GM18505 (cell line): Measurements from ENCODE around the gene GNG13.
"Not testable (repeated sequence)": the region's sequence is repeated elsewhere in the genome, so short reads cannot be mapped to it uniquely, and the experiment has no call there.

Experiments used
- ATAC-seq: cut with Tn5 transposase; IDR thresholded peaks from one replicate; pipeline ENCODE4 v1.9.1; 2021; ENCODE audit not compliant: unreplicated experiment
- POLR2A ChIP-seq: IDR thresholded peaks from 4 replicates; pipeline ENCODE4 v1.6.1; 2011; ENCODE audit warnings: borderline replicate concordance; ENCODE audit not compliant: insufficient read depth, insufficient read length; ENCODE audit errors: extremely low read depth

Gene GNG13

GRCh38 chr16:825341-826061, 25.0 kb upstream of the GNG13 start:
- TF ChIP-seq POLR2A: no peak
- ATAC-seq: no peak

GRCh38 chr16:824601-825000, 24.1 kb upstream of the GNG13 start:
- ATAC-seq: no peak
- TF ChIP-seq POLR2A: no peak

- no peak for TF ChIP-seq POLR2A
- ATAC-seq: no peak
Observed at GRCh38 chr16:824194-824593, 23.7 kb upstream of the GNG13 start.

GRCh38 chr16:822909-823297, 22.4 kb upstream of the GNG13 start:
- TF ChIP-seq POLR2A: no peak
- no peak for ATAC-seq

GRCh38 chr16:822174-822908, 21.8 kb upstream of the GNG13 start:
- ATAC-seq: no peak
- no peak for TF ChIP-seq POLR2A

- TF ChIP-seq POLR2A: no peak
- ATAC-seq: no peak
Observed at GRCh38 chr16:821751-822150, 21.2 kb upstream of the GNG13 start.

GRCh38 chr16:820748-821147, 20.2 kb upstream of the GNG13 start:
- TF ChIP-seq POLR2A: no peak
- ATAC-seq: no peak

- not testable (repeated sequence) for ATAC-seq
Observed at GRCh38 chr16:820044-820408, 19.5 kb upstream of the GNG13 start.

- TF ChIP-seq POLR2A: no peak
- ATAC-seq: no peak
Observed at GRCh38 chr16:819336-820043, 19.0 kb upstream of the GNG13 start.

- ATAC-seq: no peak
Observed at GRCh38 chr16:818592-818991, 18.1 kb upstream of the GNG13 start.

GRCh38 chr16:818132-818531, 17.6 kb upstream of the GNG13 start:
- no peak for ATAC-seq
- no peak for TF ChIP-seq POLR2A

More at GRCh38 chr16:818592-818991, 18.1 kb upstream of the GNG13 start:
- TF ChIP-seq POLR2A: no peak

- ATAC-seq: no peak
- TF ChIP-seq POLR2A: no peak
Observed at GRCh38 chr16:817001-817906, 16.7 kb upstream of the GNG13 start.

- ATAC-seq: no peak
- TF ChIP-seq POLR2A: no peak
Observed at GRCh38 chr16:815861-816260, 15.3 kb upstream of the GNG13 start.
